GM12878 (cell line): Measurements from ENCODE around the gene CCDC159. TPM values are rescaled to one million over a fixed set of nuclear protein-coding genes. Genes with fewer than 3 reads are reported as not detected.

Experiments
- BCLAF1 ChIP-seq: fragments of 450-650 bp; IDR thresholded peaks from 2 replicates; pipeline ENCODE4 v1.6.1; 2017; ENCODE audit warnings: antibody characterized with exemption, mild to moderate bottlenecking, moderate library complexity
- CHD4 ChIP-seq: fragments of 200-600 bp; sonication (generic); IDR thresholded peaks from 2 replicates; pipeline ENCODE4 v1.6.1; 2016; ENCODE audit warnings: mild to moderate bottlenecking
- EED ChIP-seq: sonication (generic); IDR thresholded peaks from 2 replicates; pipeline ENCODE4 v1.6.1; 2016; ENCODE audit warnings: antibody characterized with exemption, low read depth
- EP300 ChIP-seq, 2 experiments: fragments of 150-350 bp in 1 of 2; IDR thresholded peaks; 2 replicates each; pipeline ENCODE4 v1.6.1; 2011 to 2012; ENCODE audit warnings: low read depth in 2 of 2, low read length in 2 of 2, borderline replicate concordance in 1 of 2, improper control_type of control experiment in 1 of 2, inconsistent platforms in 1 of 2; ENCODE audit not compliant: control insufficient read depth in 1 of 2
- ESRRA ChIP-seq: IDR thresholded peaks from 2 replicates; pipeline ENCODE4 v1.6.1; 2012; ENCODE audit warnings: mild to moderate bottlenecking, low read length, improper control_type of control experiment
- GABPA ChIP-seq: IDR thresholded peaks from 2 replicates; pipeline ENCODE4 v1.6.1; 2014; ENCODE audit warnings: antibody characterized with exemption, low read depth, mild to moderate bottlenecking, inconsistent platforms
- IKZF2 ChIP-seq, 2 experiments: fragments of 450-650 bp; IDR thresholded peaks; 2 replicates each; pipeline ENCODE4 v1.6.1; 2017; ENCODE audit warnings: mild to moderate bottlenecking in 2 of 2, moderate library complexity in 2 of 2
- IRF4 ChIP-seq: IDR thresholded peaks from 2 replicates; pipeline ENCODE4 v1.6.1; 2011; ENCODE audit warnings: low read depth, low read length
- JUND ChIP-seq: IDR thresholded peaks from 2 replicates; pipeline ENCODE4 v1.6.1; 2012; ENCODE audit warnings: low read depth, mild to moderate bottlenecking, low read length, improper control_type of control experiment, moderate library complexity
- NKRF ChIP-seq: fragments of 450-650 bp; conservative IDR thresholded peaks from 2 replicates; pipeline ENCODE4 v1.6.1; 2017; ENCODE audit warnings: mild to moderate bottlenecking, moderate library complexity
- RELA ChIP-seq: fragments of 450-650 bp; IDR thresholded peaks from 2 replicates; pipeline ENCODE4 v1.8.0; 2014; ENCODE audit warnings: borderline replicate concordance; ENCODE audit not compliant: partially characterized antibody
- SMAD1 ChIP-seq: fragments of 450-650 bp; IDR thresholded peaks from 2 replicates; pipeline ENCODE4 v1.6.1; 2018; ENCODE audit warnings: mild to moderate bottlenecking, low read depth; ENCODE audit not compliant: partially characterized antibody
- SMAD5 ChIP-seq: IDR thresholded peaks from 2 replicates; pipeline ENCODE4 v1.6.1; 2016; ENCODE audit warnings: antibody characterized with exemption, low read depth
- STAT3 ChIP-seq: IDR thresholded peaks from 2 replicates; pipeline ENCODE4 v1.6.1; 2011; ENCODE audit warnings: low read depth, low read length, improper control_type of control experiment
- TCF7 ChIP-seq: IDR thresholded peaks from 2 replicates; pipeline ENCODE4 v1.6.1; 2014; ENCODE audit warnings: antibody characterized with exemption, borderline replicate concordance
- ZBTB40 ChIP-seq: fragments of 450-650 bp; IDR thresholded peaks from 2 replicates; pipeline ENCODE4 v1.6.1; 2016; ENCODE audit warnings: mild to moderate bottlenecking, moderate library complexity, borderline replicate concordance
- ZNF274 ChIP-seq: IDR thresholded peaks from one replicate; pipeline ENCODE4 v1.8.0; 2011; ENCODE audit not compliant: insufficient read length, insufficient read depth
- polyA plus RNA-seq, 11 experiments: library from polyadenylated mRNA; depleted of rRNA in 4 of 11; unstranded in 6 of 11; stranded (reverse) in 5 of 11; fragments of >200 nt; fragmentation: Nextera tagmentation in 4 of 11; fragmentation: Illumina TruSeq in 1 of 11; extraction: Ambion mirVana in 4 of 11; extraction: Trizol in 1 of 11; gene quantifications; 1 replicate in 1 of 11; 2 replicates in 10 of 11; pipeline versions ENCODE4 v1.2.1 to v1.2.3, GENCODE V29; 2011 to 2016; ENCODE audit warnings: inconsistent platforms in 2 of 11, missing spikeins in 2 of 11, low read depth in 1 of 11
- total RNA-seq, 4 experiments: library from RNA; depleted of rRNA in 3 of 4; stranded (reverse); fragments of >200 nt in 3 of 4; fragmentation: Illumina TruSeq in 1 of 4; extraction: Trizol in 1 of 4; gene quantifications; 2 replicates each; pipeline versions ENCODE4 v1.2.1 to v1.2.3, GENCODE V29; 2013 to 2021
- TF ChIP-seq, protein P1 (sequence below): IDR thresholded peaks from 2 replicates; pipeline ENCODE4 v1.6.1; 2011; ENCODE audit warnings: borderline replicate concordance, low read depth, mild to moderate bottlenecking, moderate library complexity, low read length; ENCODE audit not compliant: insufficient read depth, poor library complexity, severe bottlenecking

The CCDC159 gene
- total and polyA plus RNA-seq, 10 of the 15 experiments (the other 5 are each of a cell fraction or from before 2014, with no cell fraction given) = 0.61 to 14.7 (median 10.1) TPM

DNA sequence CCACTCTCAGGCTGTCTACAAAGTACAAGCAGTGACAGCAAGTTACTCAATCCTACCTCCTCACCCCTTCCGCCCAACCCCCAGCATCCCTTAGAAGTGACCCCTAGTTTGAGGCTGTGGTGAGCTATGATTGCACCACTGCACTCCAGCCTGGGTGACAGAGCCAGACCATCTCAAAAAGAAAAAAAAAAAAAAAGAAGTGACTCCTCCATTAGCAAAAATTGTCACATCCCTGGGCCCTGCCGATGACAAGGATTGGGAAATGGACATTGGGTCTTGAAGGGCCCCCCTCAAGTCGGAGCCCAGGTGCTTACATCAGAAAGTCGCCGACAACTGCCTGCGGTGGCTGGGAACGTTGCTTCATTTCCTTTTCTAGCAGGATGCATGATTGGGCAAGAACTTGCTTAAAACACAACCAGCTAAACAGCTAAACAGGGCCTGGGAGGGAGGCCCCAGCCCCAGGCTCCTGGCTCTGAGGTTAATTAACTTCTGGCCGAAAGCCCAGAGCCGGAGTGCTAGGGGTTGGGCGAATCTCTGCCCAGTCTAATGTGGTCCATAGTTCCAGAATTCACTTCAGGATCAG lies 22.1 kb upstream of the CCDC159 start (continued):
- TF ChIP-seq, protein P1, sequence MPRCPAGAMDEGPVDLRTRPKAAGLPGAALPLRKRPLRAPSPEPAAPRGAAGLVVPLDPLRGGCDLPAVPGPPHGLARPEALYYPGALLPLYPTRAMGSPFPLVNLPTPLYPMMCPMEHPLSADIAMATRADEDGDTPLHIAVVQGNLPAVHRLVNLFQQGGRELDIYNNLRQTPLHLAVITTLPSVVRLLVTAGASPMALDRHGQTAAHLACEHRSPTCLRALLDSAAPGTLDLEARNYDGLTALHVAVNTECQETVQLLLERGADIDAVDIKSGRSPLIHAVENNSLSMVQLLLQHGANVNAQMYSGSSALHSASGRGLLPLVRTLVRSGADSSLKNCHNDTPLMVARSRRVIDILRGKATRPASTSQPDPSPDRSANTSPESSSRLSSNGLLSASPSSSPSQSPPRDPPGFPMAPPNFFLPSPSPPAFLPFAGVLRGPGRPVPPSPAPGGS = no peak
- TF ChIP-seq EED (peak; percentile 85), IKZF2 (IDR thresholded peaks at IDR 0.05) (peak; percentile 35 to 40; a peak in 3 of 4 replicates), RELA (no peak), ZBTB40 (no peak), BCLAF1 (no peak), EP300 (IDR thresholded peaks at IDR 0.05; ENCODE audit: borderline replicate concordance in 1 of 2, control insufficient read depth in 1 of 2, low read depth in 2 of 2, low read length in 2 of 2) (peak in 1 of 2 experiments; percentile 19; a peak in 1 of 4 replicates), SMAD5 (no peak), JUND (no peak), SMAD1 (no peak), CHD4 (no peak), ESRRA (no peak), IRF4 (no peak), TCF7 (no peak; the same call in 1 of the 2 replicates), STAT3 (no peak), NKRF (no peak), ZNF274 (no peak), GABPA (no peak)
